Skeletal muscle tissue (tissue), 4 donors: ENCODE measurements around the gene TENM4. TPM values are rescaled to one million over a fixed set of nuclear protein-coding genes. Genes with fewer than 3 reads are reported as not detected.

Source experiments
- H3K27ac ChIP-seq: one replicate; pipeline ENCODE4 v1.7.0; 2013; ENCODE audit warnings: mild to moderate bottlenecking, low read depth, low read length, inconsistent platforms
- H3K27me3 ChIP-seq, 3 donors: one replicate each; pipeline ENCODE4 v1.7.0; 2013; ENCODE audit warnings: low read length in 3 of 3; ENCODE audit not compliant: control insufficient read depth in 3 of 3, insufficient read depth in 3 of 3
- H3K36me3 ChIP-seq, 3 donors: one replicate each; pipeline ENCODE4 v1.7.0; 2013; ENCODE audit warnings: low read length in 3 of 3; ENCODE audit not compliant: control insufficient read depth in 3 of 3, insufficient read depth in 3 of 3
- H3K4me1 ChIP-seq, 3 donors: one replicate each; pipeline ENCODE4 v1.7.0; 2013; ENCODE audit warnings: low read length in 3 of 3, mild to moderate bottlenecking in 3 of 3; ENCODE audit not compliant: control insufficient read depth in 3 of 3, insufficient read depth in 3 of 3
- H3K4me3 ChIP-seq, 3 donors: one replicate each; pipeline ENCODE4 v1.7.0; 2013; ENCODE audit warnings: low read length in 3 of 3
- H3K9ac ChIP-seq, 3 donors: one replicate each; pipeline ENCODE4 v1.7.0; 2013; ENCODE audit warnings: low read length in 3 of 3, mild to moderate bottlenecking in 3 of 3, moderate library complexity in 2 of 3, low read depth in 1 of 3
- H3K9me3 ChIP-seq, 3 donors: one replicate each; pipeline ENCODE4 v1.7.0; 2013; ENCODE audit warnings: low read length in 3 of 3; ENCODE audit not compliant: control insufficient read depth in 3 of 3
- total RNA-seq: library from RNA; depleted of rRNA; stranded (reverse); fragments of >200 nt; gene quantifications from one replicate; pipeline ENCODE4 v1.2.3, GENCODE V29; 2014
- donor health status: Osteomylitis.

Gene TENM4
- total RNA-seq, 1 donor from 2014 or later: 18.3 TPM

DNA sequence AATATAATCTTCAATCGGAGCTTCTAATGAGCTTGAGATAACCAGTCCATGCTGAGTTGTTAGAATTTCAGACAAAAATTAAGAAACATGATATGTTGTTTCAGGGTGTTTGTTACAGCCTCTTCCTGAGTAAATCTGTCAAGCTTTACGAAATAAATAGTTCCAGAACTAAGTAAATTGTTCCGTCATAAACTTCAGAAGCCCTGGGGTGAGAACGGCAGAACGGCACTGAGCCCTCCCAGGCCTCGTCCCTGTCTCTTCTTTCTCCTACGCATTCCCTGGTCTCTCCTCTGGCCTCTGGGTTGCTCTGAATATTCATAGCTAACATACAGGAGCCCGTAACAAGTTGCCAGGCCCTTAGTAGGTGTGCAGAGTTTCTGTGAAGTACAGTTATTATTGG is 475.4 kb downstream of the TENM4 start:
- Histone ChIP-seq H3K4me3 (no peak overlapping the region), H3K27ac (no peak overlapping the region), H3K9ac (no peak overlapping the region), H3K4me1 (peaks cover 0 to 2% (median 0%) of the 10 kb centered on the region in 3 donors), H3K9me3 (no peaks in the 10 kb centered on the region), H3K27me3 (peaks cover 0 to 6% (median 4%) of the 10 kb centered on the region in 3 donors), H3K36me3 (no peaks in the 10 kb centered on the region)

DNA sequence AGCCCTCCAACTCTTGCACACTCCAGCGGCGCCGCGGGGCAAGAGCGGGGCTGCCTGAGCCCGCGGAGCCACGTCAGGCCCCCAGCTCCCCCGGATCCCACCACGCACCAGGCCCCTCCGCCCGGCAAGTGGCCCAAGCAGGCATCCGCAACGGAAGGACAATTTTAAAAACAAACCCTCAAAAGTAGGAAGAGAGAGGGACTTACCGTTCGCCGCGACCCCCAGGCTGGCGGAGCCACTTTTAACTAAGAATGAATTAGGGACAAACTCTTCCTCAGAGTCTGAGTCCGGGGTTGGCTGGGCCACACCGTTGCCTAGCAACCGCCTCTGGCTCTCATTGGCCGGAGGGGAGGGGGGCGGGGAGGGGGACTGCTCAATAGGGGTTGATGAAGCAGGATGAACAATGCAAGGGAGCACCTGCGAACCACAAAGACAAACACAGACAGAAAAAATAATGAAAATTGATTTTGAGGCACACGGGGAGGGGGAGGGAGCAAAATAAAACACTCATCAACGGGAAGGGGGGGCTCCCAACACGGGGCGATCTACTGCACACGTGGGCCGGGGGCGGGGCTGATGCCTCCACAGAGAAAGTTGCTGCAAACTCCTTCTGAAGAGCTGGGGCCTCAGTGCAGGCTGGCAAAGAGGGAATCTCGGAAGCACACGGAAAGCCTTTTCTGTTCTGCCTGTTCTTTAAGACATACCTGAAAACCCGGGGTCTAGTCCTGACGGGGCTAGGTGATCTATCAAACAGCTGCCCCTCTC is 478.7 kb downstream of the TENM4 start:
- H3K36me3 ChIP-seq: no peaks in the 10 kb centered on the region
- peaks cover 0 to 4% (median 3%) of the 10 kb centered on the region in 3 donors for H3K27me3 ChIP-seq

GRCh38 chr11:78961247-78961646 is 479.6 kb downstream of the TENM4 start:
- Histone ChIP-seq H3K4me3 (no peak overlapping the region), H3K9ac (no peak overlapping the region), H3K27me3 (peaks cover 0 to 4% (median 0%) of the 10 kb centered on the region in 3 donors), H3K9me3 (no peaks in the 10 kb centered on the region), H3K4me1 (peaks cover 0 to 4% (median 2%) of the 10 kb centered on the region in 3 donors), H3K27ac (no peak overlapping the region), H3K36me3 (no peaks in the 10 kb centered on the region)

More for the DNA sequence above, 478.7 kb downstream of the TENM4 start:
- H3K9ac ChIP-seq: no peak overlapping the region
- H3K4me3 ChIP-seq: no peak overlapping the region
- no peaks in the 10 kb centered on the region for H3K9me3 ChIP-seq
- peaks cover 0 to 4% (median 2%) of the 10 kb centered on the region in 3 donors for H3K4me1 ChIP-seq
- H3K27ac ChIP-seq: no peak overlapping the region

- Histone ChIP-seq H3K4me3 (no peak overlapping the region), H3K9me3 (no peaks in the 10 kb centered on the region), H3K27ac (no peak overlapping the region), H3K9ac (no peak overlapping the region), H3K36me3 (no peaks in the 10 kb centered on the region), H3K4me1 (peaks cover 0 to 4% (median 4%) of the 10 kb centered on the region in 3 donors), H3K27me3 (peaks cover 0 to 4% (median 0%) of the 10 kb centered on the region in 3 donors)
Measured at GRCh38 chr11:78958444-78958843, 482.4 kb downstream of the TENM4 start.

GRCh38 chr11:78957476-78958245 is 483.2 kb downstream of the TENM4 start:
- no peak overlapping the region for H3K9ac ChIP-seq
- H3K4me3 ChIP-seq: no peak overlapping the region

GRCh38 chr11:78954696-78955095 is 486.1 kb downstream of the TENM4 start:
- peaks cover 9 to 12% (median 10%) of the 10 kb centered on the region in 3 donors for H3K4me1 ChIP-seq
- H3K9me3 ChIP-seq: no peaks in the 10 kb centered on the region
- H3K27me3 ChIP-seq: no peaks in the 10 kb centered on the region
- no peak overlapping the region for H3K27ac ChIP-seq
- no peaks in the 10 kb centered on the region for H3K36me3 ChIP-seq
- H3K9ac ChIP-seq: no peak overlapping the region
- H3K4me3 ChIP-seq: no peak overlapping the region

More at GRCh38 chr11:78957476-78958245, 483.2 kb downstream of the TENM4 start:
- peaks cover 0 to 4% (median 0%) of the 10 kb centered on the region in 3 donors for H3K27me3 ChIP-seq
- no peak overlapping the region for H3K27ac ChIP-seq
- no peaks in the 10 kb centered on the region for H3K36me3 ChIP-seq
- peaks cover 0 to 4% (median 4%) of the 10 kb centered on the region in 3 donors for H3K4me1 ChIP-seq
- no peaks in the 10 kb centered on the region for H3K9me3 ChIP-seq

GRCh38 chr11:78954261-78954660 is 486.6 kb downstream of the TENM4 start:
- Histone ChIP-seq H3K27ac (no peak overlapping the region), H3K4me1 (peaks cover 9 to 16% (median 12%) of the 10 kb centered on the region in 3 donors), H3K9ac (no peak overlapping the region), H3K36me3 (no peaks in the 10 kb centered on the region), H3K27me3 (no peaks in the 10 kb centered on the region), H3K9me3 (no peaks in the 10 kb centered on the region), H3K4me3 (no peak overlapping the region)

GRCh38 chr11:78952890-78953289 is 487.9 kb downstream of the TENM4 start:
- Histone ChIP-seq H3K4me1 (peaks cover 12 to 16% (median 13%) of the 10 kb centered on the region in 3 donors), H3K27me3 (no peaks in the 10 kb centered on the region), H3K27ac (no peak overlapping the region), H3K9ac (no peak overlapping the region), H3K4me3 (no peak overlapping the region), H3K9me3 (no peaks in the 10 kb centered on the region), H3K36me3 (no peaks in the 10 kb centered on the region)

DNA sequence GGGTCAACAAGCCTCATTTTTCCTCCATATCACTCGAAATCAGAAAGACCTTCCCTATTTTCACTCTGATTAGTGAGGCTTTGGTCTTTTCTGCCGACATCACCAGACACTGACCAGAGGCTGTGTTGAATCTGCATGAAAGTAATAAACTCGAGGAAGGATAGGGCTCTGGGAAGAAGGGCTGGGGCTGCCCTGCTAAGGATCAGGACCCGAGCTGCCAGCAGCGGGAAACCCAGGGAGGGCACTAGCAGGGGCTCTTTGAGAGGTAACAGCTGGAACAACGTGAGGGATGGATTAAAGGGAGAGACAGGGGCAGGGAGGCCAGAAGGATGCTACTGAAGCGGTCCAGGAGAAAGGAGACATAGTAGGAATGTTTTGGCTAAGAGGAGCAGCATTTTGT is 488.7 kb downstream of the TENM4 start:
- no peak overlapping the region for H3K4me3 ChIP-seq
- peaks cover 17 to 23% (median 20%) of the 10 kb centered on the region in 3 donors for H3K4me1 ChIP-seq
- H3K27ac ChIP-seq: no peak overlapping the region
- no peaks in the 10 kb centered on the region for H3K36me3 ChIP-seq
- H3K9me3 ChIP-seq: no peaks in the 10 kb centered on the region
- H3K9ac ChIP-seq: no peak overlapping the region
- no peaks in the 10 kb centered on the region for H3K27me3 ChIP-seq
